GM21619 (cell line): Measurements from ENCODE around the gene TBX10.
A peak's percentile ranks its signal among the peaks of the same experiment; 100 is the strongest.
"Not testable (repeated sequence)": the region's sequence is repeated elsewhere in the genome, so short reads cannot be mapped to it uniquely, and the experiment has no call there.

Experiments
- ATAC-seq: cut with Tn5 transposase; IDR thresholded peaks from one replicate; pipeline ENCODE4 v1.9.1; 2021; ENCODE audit not compliant: unreplicated experiment

The TBX10 gene

DNA sequence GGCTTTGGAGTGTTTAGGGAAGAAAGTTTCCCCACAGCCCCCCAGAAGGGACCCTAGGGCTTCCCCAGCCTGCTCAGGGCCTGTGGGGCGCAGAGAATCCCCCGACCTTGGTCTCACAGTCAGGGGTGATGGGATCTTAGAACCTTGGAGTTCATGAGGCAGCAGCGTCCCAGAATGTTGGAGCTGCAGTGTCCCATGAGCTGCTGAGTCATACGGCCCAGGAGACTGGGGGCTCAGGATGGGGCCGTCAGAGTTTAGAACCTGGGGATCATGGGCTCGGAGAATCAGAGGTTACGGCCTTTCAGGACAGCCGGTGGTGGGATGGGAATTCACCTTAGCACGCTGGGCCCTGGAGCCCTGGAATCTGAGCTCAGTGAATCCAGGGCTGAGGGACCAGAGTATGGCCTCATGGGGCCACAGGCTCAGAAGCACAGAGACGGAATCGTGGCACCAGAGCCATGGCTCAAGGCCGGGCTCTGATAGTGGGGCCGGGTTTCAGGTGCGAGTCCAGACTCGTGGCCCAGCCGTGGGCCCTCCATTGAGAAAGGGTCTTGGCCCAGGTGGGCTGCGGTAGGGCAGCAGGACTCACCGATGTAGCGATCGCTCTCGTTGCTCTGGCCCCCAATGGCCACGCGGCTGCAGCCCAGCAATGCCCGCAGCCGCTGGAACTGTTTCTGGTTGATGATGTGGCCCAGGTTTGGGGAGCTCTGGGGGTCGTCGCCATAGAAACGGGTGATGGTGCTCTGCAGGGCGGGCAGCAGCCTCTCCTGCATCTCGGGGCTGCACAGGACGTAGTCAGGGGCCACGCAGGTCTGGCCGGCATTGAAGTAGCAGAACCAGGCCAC, 25.4 kb upstream of the TBX10 start:
- ATAC-seq, result no peak

DNA sequence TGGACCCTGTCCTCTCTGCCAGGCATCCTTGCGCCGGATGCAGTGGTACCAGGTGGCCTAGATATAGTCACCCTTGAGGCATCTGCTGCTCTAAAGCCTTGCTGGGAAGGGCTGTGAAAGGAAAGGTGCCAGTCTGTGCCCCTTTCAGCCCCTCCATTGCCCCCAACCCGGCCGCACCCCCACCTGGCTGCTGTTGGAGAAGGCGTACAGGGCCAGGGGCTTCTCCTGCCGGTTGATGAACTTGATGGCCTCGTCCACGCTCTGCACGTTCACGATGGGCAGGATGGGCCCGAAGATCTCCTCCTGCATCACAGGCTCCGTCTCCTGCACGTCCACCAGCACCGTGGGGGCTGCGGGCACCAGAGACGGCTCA, 24.6 kb upstream of the TBX10 start:
- no peak for ATAC-seq

DNA sequence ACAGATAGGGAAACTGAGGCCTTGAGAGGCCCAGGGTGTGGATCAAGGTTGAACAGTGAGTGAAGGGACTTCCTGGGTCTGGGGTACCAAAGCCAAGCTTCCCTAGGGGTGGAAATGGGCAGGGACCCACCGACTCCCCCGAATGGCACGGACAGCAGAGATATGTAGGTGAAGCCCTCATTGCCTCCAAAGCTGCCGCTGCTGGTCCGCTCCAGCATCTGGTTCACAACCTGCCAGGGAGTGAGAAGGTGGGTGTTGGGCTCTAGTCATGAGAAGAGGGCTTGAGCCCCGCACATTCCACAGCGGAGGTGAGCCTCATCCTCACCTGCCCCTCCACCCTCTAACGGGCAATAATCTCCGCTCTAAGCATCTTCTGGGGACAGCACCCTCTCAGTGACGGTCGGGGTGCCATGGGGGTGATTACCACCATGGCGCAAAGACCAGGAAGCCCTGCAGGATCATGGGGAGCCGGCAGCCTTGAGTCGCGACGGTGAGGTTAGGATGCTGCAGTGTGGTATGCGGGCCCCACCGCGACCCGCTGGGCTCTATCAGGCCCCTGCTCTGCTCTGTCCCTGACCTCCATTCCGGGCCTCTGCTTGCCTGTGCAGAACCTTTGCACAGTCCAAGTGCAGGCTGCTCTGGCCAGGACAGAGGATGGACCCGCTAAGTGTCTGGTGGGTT, 24.1 kb upstream of the TBX10 start:
- ATAC-seq, result no peak

DNA sequence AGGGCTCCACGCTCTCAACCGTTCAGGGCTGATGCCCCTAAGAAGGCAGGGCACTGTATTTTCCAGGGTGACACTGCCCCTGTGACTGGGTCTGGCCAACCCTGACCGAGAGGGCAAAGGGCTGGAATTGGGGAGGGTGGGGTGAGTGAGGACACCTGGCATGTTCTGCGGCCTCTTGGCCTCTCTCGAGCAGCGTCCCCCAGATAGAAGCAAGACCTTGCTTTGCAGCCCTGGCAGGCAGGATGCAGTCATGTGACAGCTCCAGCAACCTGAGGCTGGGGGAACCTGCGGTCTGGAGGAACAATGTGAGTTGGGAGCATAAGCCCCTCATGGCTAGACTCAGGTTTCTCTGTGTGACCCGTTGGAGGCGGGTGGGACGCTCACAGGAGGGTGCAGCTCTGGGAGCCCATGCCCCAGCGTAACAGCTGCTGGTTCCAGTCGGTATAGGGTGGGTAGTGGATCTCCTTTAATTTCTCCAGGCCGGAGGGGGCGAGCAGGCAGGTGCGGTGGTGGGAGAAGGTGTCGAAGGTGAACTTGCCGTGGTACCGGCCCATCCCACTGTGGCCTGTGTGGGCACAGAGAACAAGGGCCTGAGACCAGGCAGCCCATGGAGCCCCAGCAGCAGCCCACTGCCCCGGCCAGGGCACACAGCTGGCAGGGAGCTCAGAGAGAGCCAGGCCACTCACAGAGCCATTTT, 23.4 kb upstream of the TBX10 start:
- ATAC-seq, result no peak

DNA sequence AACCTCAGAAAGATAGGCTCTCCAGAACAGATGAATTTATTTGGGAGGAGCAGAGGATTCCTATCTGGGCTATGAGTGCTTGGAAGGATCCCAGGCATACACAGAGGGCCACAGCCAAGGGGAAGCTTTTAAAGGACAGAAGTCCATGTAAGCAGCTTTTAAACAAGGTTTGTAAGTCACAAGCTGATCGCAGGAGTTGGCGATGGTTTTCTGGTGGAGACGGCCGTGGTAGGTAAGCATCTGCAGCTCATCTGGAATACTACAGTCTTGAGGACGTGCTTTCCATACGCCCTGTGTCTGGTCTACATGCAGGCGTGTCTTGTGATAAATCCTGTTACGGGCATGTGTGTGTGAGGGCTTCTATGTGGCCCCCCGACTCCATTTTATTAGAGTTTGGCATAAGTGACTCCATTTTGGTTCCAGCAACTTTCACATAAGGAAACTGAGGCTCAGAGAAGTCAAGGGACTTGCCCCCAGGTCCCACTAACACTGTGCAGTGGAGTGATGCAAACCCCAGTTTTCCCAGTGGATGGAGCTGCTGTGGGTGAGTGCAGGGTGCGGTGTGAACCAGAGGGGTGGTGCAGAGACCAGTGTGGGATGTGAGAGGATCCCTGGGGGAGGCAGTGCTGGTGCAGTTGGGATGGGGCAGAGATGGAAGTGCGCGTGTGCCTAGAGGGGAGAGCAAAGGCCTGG, 22.7 kb upstream of the TBX10 start:
- ATAC-seq, result no peak

DNA sequence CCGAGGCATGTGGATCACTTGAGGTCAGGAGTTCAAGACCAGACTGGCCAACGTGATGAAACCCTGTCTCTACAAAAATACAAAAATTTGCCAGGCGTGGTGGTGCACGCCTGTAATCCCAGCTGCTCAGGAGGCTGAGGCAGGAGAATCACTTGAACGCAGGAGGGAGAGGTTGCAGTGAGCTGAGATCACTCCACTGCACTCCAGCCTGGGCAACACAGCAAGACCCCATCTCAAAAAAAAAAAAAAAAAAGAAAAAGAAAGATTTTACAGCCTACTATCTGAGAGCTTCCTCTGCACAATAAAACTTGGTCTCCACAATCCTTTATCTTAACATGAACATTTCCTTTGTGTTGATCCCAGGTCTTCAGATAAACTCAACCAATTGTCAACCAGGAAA, 21.2 kb upstream of the TBX10 start:
- not testable (repeated sequence) for ATAC-seq

DNA sequence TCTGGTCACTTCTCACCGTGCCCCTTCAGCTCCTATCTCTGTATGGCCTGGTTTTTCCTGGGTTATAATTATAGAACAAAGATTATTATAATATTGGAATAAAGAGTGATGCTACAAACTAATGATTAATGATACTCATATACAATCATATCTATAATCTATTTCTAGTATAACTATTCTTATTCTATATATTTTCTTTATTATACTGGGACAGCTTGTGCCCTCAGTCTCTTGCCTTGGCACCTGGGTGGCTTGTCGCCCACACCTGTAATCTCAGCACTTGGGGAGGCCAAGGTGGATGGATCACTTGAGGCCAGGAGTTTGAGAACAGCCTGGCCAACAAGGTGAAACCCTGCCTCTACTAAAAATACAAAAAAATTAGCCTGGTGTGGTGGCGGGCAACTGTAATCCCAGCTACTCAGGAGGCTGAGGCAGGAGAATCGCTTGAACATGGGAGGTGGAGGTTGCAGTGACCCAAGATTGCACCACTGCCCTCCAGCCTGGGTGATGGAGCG, 20.1 kb upstream of the TBX10 start:
- ATAC-seq, result not testable (repeated sequence)

DNA sequence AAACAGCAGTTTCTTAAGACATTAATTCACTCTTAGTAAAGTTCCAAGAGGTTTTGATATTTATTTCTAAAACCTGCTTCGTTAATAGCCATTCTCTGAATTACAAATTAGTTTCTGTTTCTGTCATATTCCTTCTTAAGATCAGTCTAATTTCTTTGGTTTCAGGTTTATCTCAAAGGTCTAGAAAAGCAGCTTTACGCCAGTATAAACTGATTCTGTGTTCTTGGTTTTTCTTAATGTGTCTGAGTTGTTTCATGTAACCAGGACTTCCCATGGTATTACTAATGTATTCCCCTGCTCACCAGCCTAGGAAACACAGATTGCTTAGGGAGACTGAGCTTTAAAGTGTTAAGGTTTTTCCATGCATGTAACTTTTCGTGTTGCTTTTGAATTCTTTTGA, 17.7 kb upstream of the TBX10 start:
- no peak for ATAC-seq

DNA sequence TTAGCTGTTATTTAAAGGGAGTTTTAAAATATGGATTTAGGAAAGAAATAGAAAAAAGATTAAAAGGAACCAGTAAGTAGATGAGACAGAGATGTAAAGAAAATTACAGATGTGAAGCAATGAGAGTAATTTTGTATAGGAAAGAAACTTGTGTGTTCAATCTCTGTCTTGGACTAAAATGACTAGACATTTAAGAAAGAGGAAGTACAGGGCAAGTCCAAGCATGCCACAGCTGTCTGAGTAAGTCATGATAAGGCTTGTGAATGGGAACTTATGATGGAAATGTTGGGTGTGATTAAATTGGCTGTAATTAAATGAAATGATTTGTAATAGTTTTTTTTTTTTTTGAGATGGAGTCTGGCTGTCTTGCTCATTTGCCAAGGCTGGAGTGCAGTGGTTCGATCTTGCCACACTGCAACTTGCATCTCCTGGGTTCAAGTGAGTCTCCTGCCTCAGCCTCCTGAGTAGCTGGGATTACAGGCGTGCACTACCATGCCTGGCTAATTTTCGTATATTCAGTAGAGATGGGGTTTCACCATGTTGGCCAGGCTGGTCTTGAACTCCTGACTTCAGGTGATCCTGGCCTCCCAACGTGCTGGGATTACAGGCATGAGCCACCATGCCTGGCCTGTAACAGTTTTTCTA, 16.8 kb upstream of the TBX10 start:
- no peak for ATAC-seq

DNA sequence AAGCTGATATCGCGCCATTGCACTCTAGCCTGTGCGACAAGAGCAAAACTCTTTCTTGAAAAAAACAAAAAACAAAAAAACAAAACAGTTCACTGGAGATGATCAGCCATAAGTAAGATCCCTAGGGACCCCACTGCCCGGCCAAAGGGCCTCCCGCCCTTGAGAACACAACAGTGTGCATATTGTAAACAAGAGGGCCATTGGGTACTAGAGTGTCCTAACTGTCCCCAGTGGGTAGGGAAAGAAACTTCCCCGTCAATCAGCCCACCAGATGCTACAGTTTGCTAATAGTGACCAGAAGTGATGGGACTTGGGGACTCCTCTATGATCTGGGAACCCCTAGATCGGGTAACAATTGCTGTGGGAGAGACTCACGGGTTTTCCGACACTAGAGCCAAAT, 14.7 kb upstream of the TBX10 start:
- ATAC-seq, result no peak

DNA sequence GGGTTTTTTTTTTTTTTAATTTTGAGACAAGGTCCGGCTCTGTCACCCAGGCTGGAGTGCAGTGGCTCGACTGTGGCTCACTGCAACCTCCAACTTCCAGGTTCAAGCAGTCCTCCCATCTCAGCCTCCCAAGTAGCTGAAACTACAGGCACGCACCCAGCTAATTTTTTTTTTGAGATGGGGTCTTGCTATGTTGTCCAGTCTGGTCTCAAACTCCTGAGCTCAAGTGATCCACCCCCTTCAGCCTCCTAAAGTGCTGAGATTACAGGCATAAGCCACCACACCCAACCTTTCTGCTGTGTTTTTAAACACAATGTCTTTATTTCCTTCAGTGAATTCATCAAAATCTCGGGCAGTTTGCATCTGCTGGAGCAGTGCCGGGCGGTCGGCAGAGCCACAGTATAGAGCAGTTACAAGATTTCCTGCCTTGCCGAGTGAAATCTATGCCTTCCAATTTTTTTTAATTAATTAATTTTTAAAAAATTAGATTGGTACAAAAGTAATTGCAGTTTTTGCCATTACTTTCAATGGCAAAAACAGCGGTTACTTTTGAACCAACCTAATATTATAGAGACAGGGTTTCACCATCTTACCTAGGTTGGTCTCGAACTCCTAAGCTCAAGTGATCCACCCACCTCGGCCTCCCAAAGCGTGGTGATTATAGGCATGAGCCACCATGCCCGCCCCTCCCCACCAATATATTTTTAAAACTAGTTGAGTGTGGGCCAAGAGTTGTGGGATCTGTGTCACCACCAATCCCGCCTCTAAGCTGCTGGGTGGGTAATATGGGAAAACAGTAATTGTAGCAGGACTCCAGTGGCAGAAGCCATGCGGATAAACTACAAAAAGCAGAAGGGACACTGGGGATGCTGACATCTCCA, 13.6 kb upstream of the TBX10 start:
- no peak for ATAC-seq

DNA sequence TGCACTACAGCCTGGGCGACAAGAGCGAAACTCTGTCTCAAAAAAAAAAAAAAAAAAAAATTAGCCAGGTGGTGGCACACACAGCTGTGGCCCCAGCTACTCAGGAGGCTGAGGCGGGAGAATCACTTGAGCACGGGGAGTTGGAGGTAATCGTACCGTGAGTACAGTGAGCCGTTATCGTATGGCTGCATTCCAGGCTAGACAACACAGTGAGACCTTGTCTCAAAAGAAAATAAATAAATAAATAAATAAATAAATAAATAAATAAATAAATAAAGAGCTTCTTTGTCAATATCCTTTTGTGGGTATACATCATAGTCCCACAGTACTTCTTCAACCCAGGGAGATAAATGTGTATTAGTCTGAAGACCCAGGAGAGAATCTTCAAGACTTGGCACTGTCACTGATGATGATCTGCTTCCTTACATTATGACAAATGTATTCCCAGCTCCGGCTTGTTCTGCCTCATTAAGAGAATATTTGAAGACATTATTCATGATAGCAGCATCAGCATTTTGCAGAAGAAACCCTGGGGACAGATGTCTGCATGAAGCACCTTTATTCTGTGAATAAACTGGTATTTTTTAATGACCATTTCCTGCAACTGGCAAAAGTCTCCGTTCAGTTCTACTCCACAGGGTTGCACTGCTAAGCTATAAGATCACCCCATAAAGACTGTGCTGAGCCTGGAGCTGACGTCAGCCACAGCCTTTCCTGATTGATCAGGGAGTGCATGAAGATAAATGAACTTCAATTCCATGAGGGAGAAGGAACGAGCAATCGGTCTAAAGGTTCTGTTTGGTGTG, 12.6 kb upstream of the TBX10 start:
- no peak for ATAC-seq

DNA sequence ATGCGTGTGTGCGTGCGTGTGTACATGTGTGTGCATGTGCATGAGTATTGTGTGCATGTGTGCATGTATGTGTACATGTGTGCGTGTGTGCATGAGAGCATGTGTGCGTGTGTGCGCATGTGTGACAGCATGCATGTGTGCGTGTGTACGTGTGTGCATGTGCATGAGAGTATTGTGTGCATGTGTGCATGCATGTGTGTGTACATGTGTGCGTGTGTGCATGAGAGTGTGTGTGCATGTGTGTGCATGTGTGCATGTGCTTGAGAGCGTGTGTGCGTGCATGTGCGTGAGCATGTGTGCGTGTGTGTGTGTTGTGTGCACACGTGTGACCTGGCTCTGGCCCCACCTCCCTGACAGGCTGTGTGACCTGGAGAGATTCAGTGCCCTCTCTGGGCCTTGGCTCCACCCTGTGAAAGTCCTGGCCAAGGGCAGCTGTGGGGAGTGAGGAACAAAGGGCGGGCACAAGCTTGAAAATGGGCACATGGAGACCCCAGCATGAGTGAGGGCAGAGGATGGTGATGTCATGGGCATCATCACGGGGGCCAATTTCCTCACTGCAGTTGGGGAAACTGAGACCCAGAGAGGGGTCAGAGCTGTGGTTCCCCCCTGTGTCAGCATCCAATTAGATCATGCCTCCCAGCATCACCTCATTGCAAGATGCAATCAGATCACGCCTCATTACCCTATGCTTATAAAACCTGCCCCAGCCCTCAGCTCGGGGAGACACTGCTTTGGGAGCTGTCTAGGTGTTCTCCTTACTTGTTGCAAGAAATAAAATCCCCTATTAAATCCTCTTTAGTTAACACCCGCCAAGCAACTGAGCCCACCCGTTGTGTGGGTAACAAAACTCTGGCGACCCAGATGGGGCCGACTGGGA, 10.3 kb upstream of the TBX10 start:
- no peak for ATAC-seq

DNA sequence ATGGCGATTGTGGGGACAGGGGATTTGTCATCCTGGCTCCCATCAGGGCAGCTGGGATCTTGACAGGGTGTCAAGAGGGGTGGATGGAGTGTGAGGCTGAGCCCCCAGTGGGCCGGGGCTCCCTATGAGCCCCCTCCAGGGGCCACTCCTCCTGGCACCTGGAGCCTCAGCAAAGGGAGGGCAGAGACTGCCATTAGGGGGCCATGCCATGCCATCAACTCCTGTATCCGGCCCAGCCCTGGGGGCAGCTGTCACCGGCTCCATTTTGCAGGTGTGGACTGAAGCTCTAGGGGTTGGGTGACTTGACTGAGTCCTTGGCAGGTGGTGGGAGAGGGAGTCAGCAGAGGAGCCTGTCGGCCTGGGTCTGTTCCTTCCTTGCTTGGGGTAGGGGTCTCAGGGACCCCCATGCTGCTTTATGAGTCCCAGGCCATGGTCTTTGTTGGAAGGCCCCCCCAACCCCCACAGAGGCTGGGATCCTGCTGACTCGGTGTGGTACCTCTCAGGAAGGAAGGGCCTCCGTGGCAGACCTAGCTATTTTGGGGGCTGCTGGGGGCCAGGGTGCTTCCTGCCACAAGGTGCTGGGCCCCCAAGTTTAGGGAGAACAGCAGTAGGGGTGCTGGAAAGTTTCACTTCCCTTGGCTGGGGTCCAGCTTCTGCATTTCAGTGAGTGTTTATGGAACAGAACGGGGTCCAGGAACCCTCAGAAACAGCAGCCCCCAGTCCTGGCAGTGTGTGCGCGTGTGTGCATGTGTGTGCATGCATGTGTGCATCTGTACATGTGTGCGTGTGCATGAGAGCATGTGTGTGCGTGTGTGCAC, 9.4 kb upstream of the TBX10 start:
- no peak for ATAC-seq

DNA sequence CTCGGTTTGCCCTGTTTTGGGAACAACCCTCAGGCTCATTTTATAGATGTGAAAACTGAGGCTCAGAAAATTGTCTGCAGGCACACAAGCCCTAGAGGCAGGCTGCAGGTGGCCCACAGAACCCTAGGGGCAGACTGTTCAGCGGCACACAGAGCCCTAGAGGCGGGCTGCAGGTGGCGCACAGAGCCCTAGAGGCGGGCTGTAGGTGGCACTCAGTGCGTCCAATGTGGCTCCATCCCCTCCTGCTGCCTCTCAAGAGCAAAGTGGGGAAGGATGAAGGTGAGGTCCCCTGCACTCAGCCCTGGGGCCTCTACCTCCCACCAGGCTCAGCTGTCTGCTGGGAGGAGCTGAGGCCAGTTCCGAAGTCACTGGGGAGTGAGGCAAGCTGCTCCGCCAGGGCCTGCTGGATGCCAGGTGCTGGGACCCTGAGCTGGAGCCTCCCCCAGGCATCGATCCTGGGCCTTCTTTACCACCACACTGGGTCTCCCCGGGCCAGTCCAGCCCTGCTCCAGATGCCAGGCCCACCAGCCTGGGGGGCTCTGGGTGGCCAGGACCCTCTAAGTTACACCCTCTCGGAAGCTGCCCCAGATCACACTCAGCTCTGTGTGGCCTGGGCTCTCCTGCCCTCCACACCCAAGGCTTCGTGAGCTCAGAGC, 8.7 kb upstream of the TBX10 start:
- ATAC-seq, result peak; percentile 48

DNA sequence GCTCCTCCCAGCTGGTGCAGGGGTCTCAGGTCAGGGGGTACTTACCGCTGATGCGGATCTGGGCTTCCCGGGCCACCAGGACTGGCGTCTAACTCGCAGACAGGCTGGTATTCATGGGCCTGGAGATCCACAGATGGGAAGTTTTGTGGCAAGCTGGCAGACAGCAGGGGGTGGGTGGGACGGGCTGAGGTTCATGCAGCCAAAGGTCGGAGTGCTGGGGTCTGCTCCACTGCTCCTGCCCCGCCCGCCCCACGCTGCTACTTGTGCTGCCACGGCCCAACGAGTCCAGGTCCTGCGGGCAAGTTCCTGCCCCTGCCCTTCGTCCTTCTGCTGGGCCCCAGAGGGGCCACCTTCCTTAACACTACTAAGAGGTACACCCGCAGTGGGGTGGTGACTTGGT, 7.9 kb upstream of the TBX10 start:
- ATAC-seq, result no peak
